GM23248 (cell line): ENCODE results near the gene BCKDK. TPM values are rescaled to one million over a fixed set of nuclear protein-coding genes. Genes with fewer than 3 reads are reported as not detected.
A peak's percentile ranks its signal among the peaks of the same experiment; 100 is the strongest.
"Not testable (repeated sequence)": the region's sequence is repeated elsewhere in the genome, so short reads cannot be mapped to it uniquely, and the experiment has no call there.

Experiments
- DNase-seq: peaks from one replicate; pipeline ENCODE4 v3.0.0-alpha.2; 2015
- H2AFZ ChIP-seq: fragments of 200-600 bp; sonication (generic); 2 replicates; pipeline ENCODE4 v1.6.1; 2016; ENCODE audit warnings: antibody characterized with exemption
- H3F3A ChIP-seq: fragments of 200-600 bp; sonication (generic); 2 replicates; pipeline ENCODE4 v1.6.1; 2016; ENCODE audit warnings: mild to moderate bottlenecking, antibody characterized with exemption, mixed run types; ENCODE audit not compliant: insufficient read depth
- H3K27ac ChIP-seq: fragments of 200-600 bp; sonication (generic); 2 replicates; pipeline ENCODE4 v1.5.1; 2016; ENCODE audit warnings: mild to moderate bottlenecking
- H3K27me3 ChIP-seq: fragments of 200-600 bp; sonication (generic); replicated peaks from 2 replicates; pipeline ENCODE4 v1.6.1; 2016; ENCODE audit warnings: mild to moderate bottlenecking; ENCODE audit not compliant: insufficient read depth
- H3K36me3 ChIP-seq: fragments of 200-600 bp; sonication (generic); 2 replicates; pipeline ENCODE4 v1.6.1; 2016; ENCODE audit warnings: low read depth, mild to moderate bottlenecking
- H3K4me1 ChIP-seq: fragments of 200-600 bp; sonication (generic); 2 replicates; pipeline ENCODE4 v1.6.1; 2016; ENCODE audit warnings: mild to moderate bottlenecking; ENCODE audit not compliant: insufficient read depth
- H3K4me2 ChIP-seq: fragments of 200-600 bp; sonication (generic); one replicate; pipeline ENCODE4 v1.6.1; 2016; ENCODE audit warnings: mild to moderate bottlenecking; ENCODE audit not compliant: unreplicated experiment
- H3K4me3 ChIP-seq: fragments of 200-600 bp; sonication (generic); 2 replicates; pipeline ENCODE4 v1.5.1; 2016; ENCODE audit warnings: mild to moderate bottlenecking
- H3K79me2 ChIP-seq: fragments of 200-600 bp; sonication (generic); 2 replicates; pipeline ENCODE4 v1.6.1; 2016; ENCODE audit warnings: mild to moderate bottlenecking; ENCODE audit not compliant: insufficient read depth
- H3K9ac ChIP-seq: fragments of 200-600 bp; sonication (generic); 2 replicates; pipeline ENCODE4 v1.6.1; 2016; ENCODE audit warnings: mild to moderate bottlenecking
- H3K9me2 ChIP-seq: fragments of 200-600 bp; sonication (generic); 2 replicates; pipeline ENCODE4 v1.6.1; 2016; ENCODE audit warnings: mixed run types, mild to moderate bottlenecking, moderate library complexity; ENCODE audit not compliant: insufficient read depth
- H3K9me3 ChIP-seq: fragments of 200-600 bp; sonication (generic); one replicate; pipeline ENCODE4 v1.6.1; 2017; ENCODE audit warnings: low read depth
- H4K20me1 ChIP-seq: fragments of 200-600 bp; sonication (generic); 2 replicates; pipeline ENCODE4 v1.6.0; 2016; ENCODE audit not compliant: insufficient read depth
- EZH2 ChIP-seq: fragments of 200-600 bp; sonication (generic); IDR thresholded peaks from 2 replicates; pipeline ENCODE4 v1.6.1; 2018; ENCODE audit warnings: antibody characterized with exemption, mild to moderate bottlenecking; ENCODE audit not compliant: insufficient read depth, poor library complexity, severe bottlenecking
- EZH2phosphoT487 ChIP-seq: fragments of 200-600 bp; sonication (generic); IDR thresholded peaks from 2 replicates; pipeline ENCODE4 v1.6.1; 2018; ENCODE audit warnings: antibody characterized with exemption, moderate library complexity, mild to moderate bottlenecking, low read depth; ENCODE audit not compliant: insufficient read depth
- WGBS, 2 experiments: methylation state at CpG; one replicate each; pipeline ENCODE4 v1.1.6; 2015 to 2017; ENCODE audit warnings: low lambda C conversion rate in 2 of 2, low coverage in 1 of 2; ENCODE audit errors: missing lambda C conversion rate in 2 of 2; 5-methylcytosine and 5-hydroxymethylcytosine counted together
- in situ Hi-C: fragments of 300-500 bp; cut with MboI; formaldehyde crosslinking; loops from 2 replicates; pipeline ENCODE4 v1.15.0; 2020
- polyA plus RNA-seq: library from polyadenylated mRNA; unstranded; fragments of >200 nt; fragmentation: Nextera tagmentation; extraction: Ambion mirVana; gene quantifications from 2 replicates; pipeline ENCODE4 v1.2.1, GENCODE V29; 2016
- total RNA-seq: library from RNA; depleted of rRNA; stranded (reverse); fragments of >200 nt; shearing (Covaris generic); gene quantifications from 2 replicates; pipeline ENCODE4 v1.2.3, GENCODE V29; 2014

The BCKDK gene
- total and polyA plus RNA-seq, 2 experiments from 2014 or later = 71.4 to 108 TPM

DNA sequence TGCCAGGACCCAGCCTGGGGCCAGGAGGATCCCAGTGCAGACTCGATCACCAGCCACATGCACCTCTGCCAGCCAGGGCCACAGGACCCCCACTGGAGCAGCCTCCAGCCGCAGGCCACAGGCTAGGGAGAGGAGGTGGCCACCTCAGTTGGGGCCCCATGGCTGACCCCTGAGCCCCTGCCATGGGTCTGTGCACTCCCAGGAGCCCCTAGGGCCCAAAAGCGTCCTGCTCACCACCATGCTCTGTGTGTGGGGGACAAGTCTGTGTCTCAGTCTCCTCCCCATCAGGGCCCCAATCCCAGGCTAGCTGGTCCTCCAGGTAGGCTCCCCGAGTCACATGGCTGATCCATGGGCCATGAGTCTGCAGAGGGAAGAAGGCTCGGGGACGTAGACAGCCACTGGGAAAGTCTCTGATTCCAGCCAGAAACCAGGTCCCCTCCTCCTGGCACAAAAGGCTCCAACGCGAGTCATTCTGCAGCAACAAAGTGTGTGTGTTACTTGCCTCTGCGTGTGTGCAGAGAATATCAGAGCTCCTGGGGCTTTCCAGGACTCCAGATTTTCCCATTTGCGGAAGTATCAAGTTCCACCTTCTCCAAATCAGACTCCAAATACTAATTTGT, 33.4 kb downstream of the BCKDK start:
- Histone ChIP-seq H3K9me3 (no peaks in the 10 kb centered on the region), H3K4me1 (peaks cover 15% of the 10 kb centered on the region), H3K4me3 (peak overlapping the region; percentile 75), H3F3A (0 out of 2 replicates have a peak, but pooled peaks cover 9% of the 10 kb centered on the region), H2AFZ (peak overlapping the region; percentile 86), H3K27me3 (peaks cover 7% of the 10 kb centered on the region; the same call in 1 of the 2 replicates), H3K79me2 (no peaks in the 10 kb centered on the region), H3K4me2 (peak overlapping the region; percentile 87), H3K36me3 (no peaks in the 10 kb centered on the region), H4K20me1 (no peaks in the 10 kb centered on the region), H3K9ac (peak overlapping the region; percentile 62), H3K9me2 (no peaks in the 10 kb centered on the region), H3K27ac (peak overlapping the region; percentile 83)
- in situ Hi-C loops = no loop called here
- no peak for TF ChIP-seq EZH2phosphoT487
- no peak for TF ChIP-seq EZH2
- WGBS, 2 experiments = 8 to 10% methylated on average over 10 of the region's 10 CpGs
- peak; percentile 82 for DNase-seq

GRCh38 chr16:31142109-31143010, 34.2 kb downstream of the BCKDK start:
- no peaks in the 10 kb centered on the region for H3K9me2 ChIP-seq
- no peaks in the 10 kb centered on the region for H3K79me2 ChIP-seq
- peaks cover 15% of the 10 kb centered on the region for H3K4me1 ChIP-seq
- peak overlapping the region; percentile 83 for H3K27ac ChIP-seq
- in situ Hi-C loops = no loop called here
- TF ChIP-seq EZH2phosphoT487 = no peak
- TF ChIP-seq EZH2 = no peak
- no peaks in the 10 kb centered on the region for H3K9me3 ChIP-seq
- peak overlapping the region; percentile 66 for H3K9ac ChIP-seq
- 1 to 2% methylated on average over 64 to 75 of the region's 89 CpGs for WGBS, 2 experiments
- H3F3A ChIP-seq = 0 out of 2 replicates have a peak, but pooled peaks cover 9% of the 10 kb centered on the region
- peaks cover 15% of the 10 kb centered on the region; the same call in 1 of the 2 replicates for H3K27me3 ChIP-seq
- DNase-seq = peak; percentile 100
- H3K36me3 ChIP-seq = no peaks in the 10 kb centered on the region
- no peaks in the 10 kb centered on the region for H4K20me1 ChIP-seq
- peak overlapping the region; percentile 87 for H3K4me2 ChIP-seq
- peak overlapping the region; percentile 89 for H2AFZ ChIP-seq
- peak overlapping the region; percentile 75 for H3K4me3 ChIP-seq

- H3K36me3 ChIP-seq = no peaks in the 10 kb centered on the region
- H3K9me2 ChIP-seq = no peaks in the 10 kb centered on the region
- peaks cover 15% of the 10 kb centered on the region for H3K4me1 ChIP-seq
- in situ Hi-C loops = no loop called here
- no peak for DNase-seq
- no peaks in the 10 kb centered on the region for H3K9me3 ChIP-seq
- peak overlapping the region; percentile 66 for H3K9ac ChIP-seq
- 54 to 71% methylated on average over 7 to 21 of the region's 22 CpGs for WGBS, 2 experiments
- peak overlapping the region; percentile 89 for H2AFZ ChIP-seq
- H3K4me2 ChIP-seq = peak overlapping the region; percentile 74
- peak overlapping the region; percentile 75 for H3K4me3 ChIP-seq
- no peaks in the 10 kb centered on the region for H3K79me2 ChIP-seq
- H4K20me1 ChIP-seq = no peaks in the 10 kb centered on the region
- no peak for TF ChIP-seq EZH2
- H3F3A ChIP-seq = 0 out of 2 replicates have a peak, but pooled peaks cover 9% of the 10 kb centered on the region
- peaks cover 21% of the 10 kb centered on the region for H3K27me3 ChIP-seq
- no peak overlapping the region for H3K27ac ChIP-seq
Observed at GRCh38 chr16:31143011-31143693, 35.0 kb downstream of the BCKDK start.

GRCh38 chr16:31143694-31144148, 35.5 kb downstream of the BCKDK start:
- TF ChIP-seq EZH2phosphoT487 (no peak), EZH2 (no peak)
- H3K4me1 ChIP-seq = peaks cover 9% of the 10 kb centered on the region
- H3K9ac ChIP-seq = no peak overlapping the region
- H3K4me2 ChIP-seq = no peak overlapping the region
- 0 out of 2 replicates have a peak, but pooled peaks cover 9% of the 10 kb centered on the region for H3F3A ChIP-seq
- in situ Hi-C loops = no loop called here
- no peak overlapping the region for H3K4me3 ChIP-seq
- 93 to 94% methylated on average over 8 of the region's 8 CpGs for WGBS, 2 experiments
- no peak for DNase-seq
- H3K9me2 ChIP-seq = no peaks in the 10 kb centered on the region
- no peaks in the 10 kb centered on the region for H4K20me1 ChIP-seq
- H3K9me3 ChIP-seq = no peaks in the 10 kb centered on the region
- H3K27me3 ChIP-seq = peaks cover 25% of the 10 kb centered on the region
- H3K79me2 ChIP-seq = no peaks in the 10 kb centered on the region
- no peaks in the 10 kb centered on the region for H3K36me3 ChIP-seq
- no peak overlapping the region for H2AFZ ChIP-seq
- no peak overlapping the region for H3K27ac ChIP-seq

- peaks cover 25% of the 10 kb centered on the region for H3K27me3 ChIP-seq
- H3K27ac ChIP-seq, H3F3A ChIP-seq, H3K4me3 ChIP-seq, H3K79me2 ChIP-seq, H4K20me1 ChIP-seq, H3K36me3 ChIP-seq, H3K4me2 ChIP-seq, H3K9me2 ChIP-seq, H3K9ac ChIP-seq, H3K9me3 ChIP-seq, H2AFZ ChIP-seq, H3K4me1 ChIP-seq, in situ Hi-C loops: not testable (repeated sequence)
- peak; percentile 50 for DNase-seq
- WGBS, 2 experiments = 65 to 67% methylated on average over 7 of the region's 7 CpGs
Observed at GRCh38 chr16:31144418-31144817, 36.2 kb downstream of the BCKDK start.
